NCI-H1436 treated with DMSO at 0.1 percent for 48 hours (cell line): ENCODE results near the gene PLA2G4A.
"Not testable (repeated sequence)": the region's sequence is repeated elsewhere in the genome, so short reads cannot be mapped to it uniquely, and the experiment has no call there.

Experiments used
- DNase-seq: peaks from one replicate; lab custom pipeline; 2025; lab: John Stamatoyannopoulos, UW

PLA2G4A gene

DNA sequence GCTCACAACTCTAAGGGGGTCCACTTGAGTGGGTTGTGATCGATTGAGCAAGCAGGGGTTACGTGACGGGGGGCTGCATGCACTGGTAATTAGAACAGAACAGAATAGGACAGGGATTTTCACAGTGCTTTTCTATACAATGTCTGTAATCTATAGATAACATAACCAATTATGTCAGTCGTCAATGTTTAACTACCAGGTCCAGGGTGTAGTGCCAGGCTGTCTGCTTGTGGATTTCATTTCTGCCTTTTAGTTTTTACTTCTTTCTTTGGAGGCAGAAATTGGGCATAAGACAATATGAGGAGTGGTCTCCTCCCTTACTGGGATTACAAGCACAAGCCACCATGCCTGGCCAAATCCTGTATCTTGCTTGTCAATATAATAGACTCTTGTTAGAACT, 94.1 kb downstream of the PLA2G4A start:
- not testable (repeated sequence) for DNase-seq

DNA sequence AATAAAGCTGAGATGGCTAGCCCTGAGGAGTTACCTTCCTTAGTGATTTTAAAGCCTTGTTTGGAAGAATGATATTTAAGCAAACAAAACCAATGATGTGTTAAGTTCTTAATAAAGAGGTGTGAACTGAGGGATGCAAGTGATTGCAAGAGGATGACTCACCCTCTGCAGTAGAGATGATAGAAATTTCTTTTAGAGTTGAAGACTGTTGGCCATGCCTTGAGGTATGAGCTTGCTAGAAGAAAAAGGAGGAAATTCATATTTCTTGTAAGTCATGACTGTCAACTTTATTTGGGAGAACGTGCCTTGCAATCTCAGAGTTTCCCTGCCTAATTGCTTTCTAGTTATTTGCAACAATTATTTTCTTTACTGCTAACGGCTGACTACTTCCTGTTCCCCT, 94.7 kb downstream of the PLA2G4A start:
- DNase-seq: no peak

GRCh38 chr1:186925881-186926669, 97.3 kb downstream of the PLA2G4A start:
- DNase-seq: no peak

GRCh38 chr1:186927884-186928283, 99.1 kb downstream of the PLA2G4A start:
- no peak for DNase-seq

DNA sequence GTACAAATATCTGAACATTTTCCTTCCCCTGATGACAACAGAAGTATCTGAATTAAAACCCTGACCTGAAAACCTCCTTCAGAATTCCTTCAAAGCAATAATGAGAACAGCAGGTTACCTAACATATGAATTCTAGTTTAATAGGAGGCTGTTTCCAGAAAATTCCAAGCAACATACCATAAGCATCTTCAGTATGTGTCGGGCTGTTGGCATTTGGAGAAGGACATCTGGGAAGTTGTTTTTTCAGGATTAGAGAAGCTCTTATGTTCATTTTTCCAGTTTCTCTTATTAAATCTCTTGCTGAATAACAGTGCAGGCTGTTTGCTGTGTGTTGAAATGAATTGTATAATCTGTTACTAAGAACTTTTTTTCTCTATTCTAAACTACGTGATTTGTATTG, 101.5 kb downstream of the PLA2G4A start:
- no peak for DNase-seq

DNA sequence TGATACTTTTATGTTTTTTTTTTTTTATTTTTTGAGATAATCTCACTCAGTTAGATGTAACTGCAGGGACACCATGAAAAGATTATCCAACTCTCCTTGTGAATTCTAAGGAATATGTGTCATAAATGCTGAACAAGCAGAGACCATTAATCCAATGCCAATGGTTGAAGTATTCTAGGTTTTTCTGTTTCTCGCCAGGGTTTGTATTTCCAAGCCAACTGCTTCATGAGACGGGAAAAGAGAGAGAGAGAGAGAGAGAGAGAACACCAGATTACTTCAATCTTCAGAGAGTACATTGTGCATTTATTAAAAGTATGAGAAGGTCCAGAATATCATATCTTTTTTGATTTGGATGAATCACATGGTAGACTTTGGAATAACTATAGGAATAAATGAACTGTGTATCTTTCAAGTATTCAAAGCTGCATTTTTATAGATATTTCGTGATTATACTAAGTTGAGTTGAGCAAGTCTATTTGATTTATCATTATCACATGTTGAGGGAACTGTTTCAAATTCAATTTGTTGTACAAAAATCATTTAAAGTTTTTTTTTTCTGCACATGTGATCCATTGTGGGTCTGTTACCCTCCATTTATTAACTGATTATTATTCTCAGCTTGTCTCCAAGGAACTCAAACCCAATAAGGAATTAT, 108.4 kb downstream of the PLA2G4A start:
- DNase-seq: no peak

- no peak for DNase-seq
Measured at GRCh38 chr1:186943891-186944686, 115.3 kb downstream of the PLA2G4A start.

GRCh38 chr1:186945146-186945545, 116.4 kb downstream of the PLA2G4A start:
- no peak for DNase-seq

DNA sequence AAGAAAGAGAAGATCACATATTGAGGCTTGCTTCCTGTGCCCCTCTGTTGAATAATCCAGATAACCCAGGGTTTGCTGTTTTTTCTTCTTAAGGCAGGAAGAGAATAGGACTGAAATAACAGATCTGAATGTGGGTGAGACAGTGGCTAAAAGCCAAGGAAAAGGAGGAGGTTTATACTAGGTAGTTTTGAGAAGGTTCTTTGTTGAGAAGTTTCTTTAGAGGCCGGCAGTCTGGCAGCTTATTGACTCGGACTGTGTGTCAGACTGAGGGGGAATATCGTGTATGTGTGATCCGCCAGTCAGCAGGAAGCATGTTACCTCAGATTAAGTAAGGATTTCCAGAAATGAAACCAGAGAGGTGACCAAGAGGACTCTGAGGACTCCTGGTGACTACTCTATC, 119.8 kb downstream of the PLA2G4A start:
- no peak for DNase-seq

DNA sequence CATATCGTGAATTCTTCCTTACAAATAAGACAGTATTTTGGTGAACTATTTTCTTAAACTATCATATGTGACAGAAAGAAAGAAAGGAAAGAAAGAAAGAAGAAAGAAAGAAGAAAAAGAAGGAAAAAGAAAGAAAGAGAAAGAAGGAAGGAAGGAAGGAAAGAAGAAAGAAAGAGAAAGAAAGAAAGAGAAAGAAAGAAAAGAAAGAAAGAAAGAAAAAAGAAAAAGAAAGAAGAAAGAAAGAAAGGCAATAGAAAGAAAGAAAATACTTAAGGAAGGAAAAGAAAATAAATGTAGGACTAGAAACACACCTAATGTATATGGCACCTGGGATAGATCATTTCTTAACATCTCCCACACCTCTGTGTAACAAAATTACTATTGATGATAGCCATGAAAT, 120.4 kb downstream of the PLA2G4A start:
- DNase-seq: no peak

DNA sequence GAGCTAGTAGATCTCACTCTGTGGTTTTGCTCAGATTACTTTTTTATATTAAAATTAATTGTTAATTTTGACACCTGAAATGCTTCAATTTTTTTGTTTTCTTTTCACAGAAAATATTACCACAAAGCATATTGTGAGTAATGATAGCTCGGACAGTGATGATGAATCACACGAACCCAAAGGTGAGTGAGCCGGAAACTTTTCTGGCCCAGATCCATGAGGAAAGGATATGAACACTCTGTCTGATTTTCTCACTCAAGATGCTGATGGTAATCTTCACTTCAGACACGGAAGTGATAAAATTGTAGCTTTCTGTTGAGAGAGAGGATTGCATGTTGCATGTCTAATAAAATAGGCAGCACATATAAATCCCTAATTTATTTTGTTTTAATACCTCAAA, 121.8 kb downstream of the PLA2G4A start:
- no peak for DNase-seq

- DNase-seq: no peak
Measured at GRCh38 chr1:186953876-186954275, 125.1 kb downstream of the PLA2G4A start.

GRCh38 chr1:186957314-186957713, 128.6 kb downstream of the PLA2G4A start:
- DNase-seq: no peak

DNA sequence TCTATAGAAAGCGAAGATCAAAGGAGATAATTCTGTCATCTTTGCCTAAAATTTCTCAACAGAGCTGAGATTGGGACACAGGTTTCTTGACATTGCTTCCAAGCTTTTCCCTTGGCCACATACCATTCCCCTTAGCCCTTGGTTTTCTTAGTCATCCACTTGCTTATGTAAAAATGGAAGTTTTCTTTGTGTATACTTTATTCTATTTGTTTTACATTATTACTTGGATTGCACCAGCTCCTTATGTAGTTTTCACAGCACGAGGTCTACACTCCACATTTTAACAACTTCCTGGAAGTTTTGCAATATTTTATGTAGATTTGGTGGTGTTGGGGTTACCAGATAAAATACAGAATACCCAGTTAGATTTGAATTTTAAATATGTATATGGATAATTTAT, 129.8 kb downstream of the PLA2G4A start:
- no peak for DNase-seq

DNA sequence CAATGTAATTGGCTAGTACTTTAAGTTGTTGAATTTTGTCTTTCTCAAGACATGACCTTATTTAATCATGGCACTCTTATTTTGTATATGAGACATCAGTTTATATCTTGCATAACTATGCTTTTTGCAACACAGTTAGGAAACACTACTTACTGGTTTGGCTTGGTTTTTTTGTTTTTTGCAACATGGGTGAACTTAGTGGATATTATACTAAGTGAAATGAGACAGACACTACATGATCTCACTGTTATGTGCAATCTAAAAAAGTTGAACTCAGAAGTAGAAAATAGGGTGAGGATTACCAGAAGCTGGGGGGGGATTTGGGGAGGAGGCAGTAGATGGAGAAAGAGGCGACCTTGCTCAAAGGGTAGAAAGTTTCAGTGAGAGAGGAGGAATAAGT, 132.1 kb downstream of the PLA2G4A start:
- DNase-seq: no peak

- no peak for DNase-seq
Measured at GRCh38 chr1:186965847-186966246, 137.1 kb downstream of the PLA2G4A start.

DNA sequence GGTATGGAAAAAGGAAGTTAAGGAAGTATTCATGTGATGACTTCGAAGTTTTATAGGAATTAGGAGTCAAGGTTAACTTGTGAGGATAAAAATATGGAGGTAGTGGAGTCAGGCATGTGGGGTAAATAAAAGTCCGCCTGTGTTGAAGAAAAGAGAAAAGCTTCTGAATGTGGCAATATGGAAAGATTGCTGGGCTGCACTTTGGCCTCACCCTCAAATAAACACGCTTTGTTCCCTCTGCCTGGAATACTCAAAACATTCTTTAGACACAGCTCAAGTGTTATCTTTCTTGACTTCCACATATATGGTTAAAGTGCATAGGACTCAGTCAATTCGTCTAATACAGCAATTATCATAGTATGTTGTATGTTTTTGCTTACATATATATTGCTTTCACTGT, 137.7 kb downstream of the PLA2G4A start:
- no peak for DNase-seq

- no peak for DNase-seq
Measured at GRCh38 chr1:186967656-186968394, 139.1 kb downstream of the PLA2G4A start.

DNA sequence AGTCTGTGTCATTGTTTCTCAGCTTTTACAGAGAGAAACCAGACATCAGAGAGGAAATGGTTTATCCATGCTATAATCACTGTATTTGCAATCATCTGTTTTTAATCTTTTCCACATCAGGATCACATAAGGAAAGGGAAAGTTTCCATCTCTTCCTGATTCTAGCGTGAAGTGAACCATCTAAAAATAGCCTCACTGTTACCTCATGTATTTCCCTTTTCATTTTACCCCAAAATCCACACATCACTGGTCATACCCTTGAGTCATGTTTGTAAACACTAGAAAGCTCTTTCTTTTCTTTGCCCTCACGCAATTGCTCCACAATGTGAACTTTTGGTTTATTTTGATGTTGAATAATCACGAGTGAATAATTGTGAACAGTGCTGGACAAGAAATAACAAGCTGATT, 146.0 kb downstream of the PLA2G4A start:
- no peak for DNase-seq

DNA sequence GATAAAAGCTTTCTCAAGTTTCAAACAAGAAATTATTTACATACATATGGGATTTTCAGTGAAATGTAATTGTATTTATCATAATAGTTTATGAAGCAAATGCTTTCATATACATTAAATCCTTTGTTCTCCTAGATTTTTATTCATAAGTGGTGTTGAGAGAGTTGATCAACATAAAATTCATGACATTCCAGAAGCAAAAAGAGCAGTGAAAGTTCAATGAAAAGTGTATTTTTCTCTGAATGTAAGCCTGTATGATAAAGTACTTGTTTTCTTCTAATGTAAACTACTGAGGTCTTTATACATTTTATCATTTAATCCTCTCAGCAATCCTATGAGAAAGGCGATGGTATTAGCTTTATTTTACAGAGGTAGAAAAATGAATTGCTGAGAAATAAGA, 146.5 kb downstream of the PLA2G4A start:
- DNase-seq: no peak

DNA sequence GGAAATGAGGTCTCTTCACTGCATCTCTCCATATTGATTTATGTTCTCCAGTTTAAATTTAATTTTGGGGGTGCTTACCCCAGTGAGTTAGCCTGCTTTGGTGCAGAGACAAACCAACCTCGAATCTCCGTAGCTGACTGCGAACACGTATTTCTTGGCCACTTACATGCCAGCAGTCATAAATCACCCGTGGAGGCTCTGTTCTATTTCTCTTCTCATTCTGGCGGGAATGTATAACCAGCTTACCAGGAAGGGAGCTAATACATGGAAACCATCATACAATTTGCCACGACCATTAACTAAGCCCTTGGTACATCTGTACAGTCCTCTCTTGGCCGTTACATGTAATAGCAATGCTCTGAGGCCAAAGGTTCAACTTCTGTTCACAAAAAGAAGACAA, 148.0 kb downstream of the PLA2G4A start:
- no peak for DNase-seq

DNA sequence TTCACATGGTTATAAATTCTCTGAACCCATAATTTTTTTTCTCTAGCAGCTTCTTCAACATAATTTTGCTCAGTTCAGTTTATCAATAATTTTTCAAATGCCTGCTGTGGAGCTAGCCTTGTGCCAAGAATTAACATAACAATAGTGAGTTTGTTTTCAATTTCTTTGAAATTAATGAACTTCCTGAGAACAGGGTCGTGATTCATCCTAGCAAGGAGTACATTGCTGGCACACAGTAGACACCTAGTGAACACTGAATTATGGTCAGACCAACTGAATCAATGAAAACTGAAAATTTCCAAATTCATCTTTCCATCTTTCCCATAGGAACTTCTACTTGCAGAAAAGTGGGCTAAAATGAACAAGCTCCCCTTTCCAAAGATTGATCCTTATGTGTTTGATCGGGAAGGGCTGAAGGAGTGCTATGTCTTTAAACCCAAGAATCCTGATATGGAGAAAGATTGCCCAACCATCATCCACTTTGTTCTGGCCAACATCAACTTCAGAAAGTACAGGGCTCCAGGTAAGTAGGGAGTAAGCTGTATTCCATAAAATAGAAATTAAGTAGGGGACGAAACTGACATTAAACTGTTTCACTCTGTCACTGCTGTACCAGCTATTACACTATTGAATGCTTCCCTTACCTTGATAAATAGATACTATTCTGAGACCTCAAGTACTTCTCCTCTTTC, 148.7 kb downstream of the PLA2G4A start:
- no peak for DNase-seq
